Measurements from ENCODE around the gene TERT.

Gene TERT

DNA sequence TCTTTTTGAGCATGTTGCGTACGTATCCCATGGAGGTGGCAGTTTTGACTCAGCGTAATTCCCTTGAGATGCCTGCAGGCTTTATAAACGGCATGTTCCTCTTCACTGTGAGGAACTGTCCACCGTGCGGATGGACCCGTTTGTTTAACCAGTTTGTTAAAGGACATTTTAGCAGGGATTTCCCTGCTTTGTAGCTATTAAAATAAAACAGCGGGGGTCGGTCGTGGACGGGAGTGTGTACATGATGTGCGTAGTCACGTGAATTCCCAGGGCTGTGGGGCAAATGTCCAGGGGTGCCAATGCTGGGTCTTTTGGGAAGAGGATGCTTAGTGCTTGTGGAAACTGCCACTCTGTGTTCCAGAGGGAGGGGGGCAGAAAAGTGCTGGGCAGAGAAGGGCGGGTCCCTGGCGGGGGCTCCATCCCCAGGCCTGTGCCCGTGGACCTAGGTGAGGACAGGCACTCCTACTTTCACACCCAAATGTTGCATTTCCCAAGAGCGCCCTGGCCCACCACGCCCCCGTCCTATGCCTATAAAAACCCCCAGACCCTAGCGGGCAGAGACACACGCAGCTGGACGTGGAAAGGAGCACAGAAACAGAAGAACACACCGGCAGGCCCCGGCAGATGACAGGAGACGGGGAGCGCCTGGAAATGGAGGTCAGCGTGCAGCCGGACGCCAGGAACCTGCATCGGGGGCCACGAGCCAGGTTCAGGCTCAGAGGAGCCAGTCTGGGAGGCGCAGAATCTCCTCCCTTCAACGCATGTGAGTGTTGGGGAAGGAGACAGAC lies 4.0 kb upstream of the TERT start:
- H3K36me3 ChIP-seq, result no peaks in the 10 kb centered on the region
- no peaks in the 10 kb centered on the region for H3K27me3 ChIP-seq (ENCODE audit: insufficient read depth, low read depth, severe bottlenecking)
- no peak overlapping the region for H3K27ac ChIP-seq
- peak; percentile 6 for DNase-seq
- H3K4me3 ChIP-seq (ENCODE audit: low read depth, low read length), result no peak overlapping the region
- H3K9me3 ChIP-seq (ENCODE audit: severe bottlenecking), result peaks cover 16% of the 10 kb centered on the region
- TF ChIP-seq, protein P1, sequence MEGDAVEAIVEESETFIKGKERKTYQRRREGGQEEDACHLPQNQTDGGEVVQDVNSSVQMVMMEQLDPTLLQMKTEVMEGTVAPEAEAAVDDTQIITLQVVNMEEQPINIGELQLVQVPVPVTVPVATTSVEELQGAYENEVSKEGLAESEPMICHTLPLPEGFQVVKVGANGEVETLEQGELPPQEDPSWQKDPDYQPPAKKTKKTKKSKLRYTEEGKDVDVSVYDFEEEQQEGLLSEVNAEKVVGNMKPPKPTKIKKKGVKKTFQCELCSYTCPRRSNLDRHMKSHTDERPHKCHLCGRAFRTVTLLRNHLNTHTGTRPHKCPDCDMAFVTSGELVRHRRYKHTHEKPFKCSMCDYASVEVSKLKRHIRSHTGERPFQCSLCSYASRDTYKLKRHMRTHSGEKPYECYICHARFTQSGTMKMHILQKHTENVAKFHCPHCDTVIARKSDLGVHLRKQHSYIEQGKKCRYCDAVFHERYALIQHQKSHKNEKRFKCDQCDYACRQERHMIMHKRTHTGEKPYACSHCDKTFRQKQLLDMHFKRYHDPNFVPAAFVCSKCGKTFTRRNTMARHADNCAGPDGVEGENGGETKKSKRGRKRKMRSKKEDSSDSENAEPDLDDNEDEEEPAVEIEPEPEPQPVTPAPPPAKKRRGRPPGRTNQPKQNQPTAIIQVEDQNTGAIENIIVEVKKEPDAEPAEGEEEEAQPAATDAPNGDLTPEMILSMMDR (IDR thresholded peaks at IDR 0.05; ENCODE audit: low read depth, low read length), result no peak

DNA sequence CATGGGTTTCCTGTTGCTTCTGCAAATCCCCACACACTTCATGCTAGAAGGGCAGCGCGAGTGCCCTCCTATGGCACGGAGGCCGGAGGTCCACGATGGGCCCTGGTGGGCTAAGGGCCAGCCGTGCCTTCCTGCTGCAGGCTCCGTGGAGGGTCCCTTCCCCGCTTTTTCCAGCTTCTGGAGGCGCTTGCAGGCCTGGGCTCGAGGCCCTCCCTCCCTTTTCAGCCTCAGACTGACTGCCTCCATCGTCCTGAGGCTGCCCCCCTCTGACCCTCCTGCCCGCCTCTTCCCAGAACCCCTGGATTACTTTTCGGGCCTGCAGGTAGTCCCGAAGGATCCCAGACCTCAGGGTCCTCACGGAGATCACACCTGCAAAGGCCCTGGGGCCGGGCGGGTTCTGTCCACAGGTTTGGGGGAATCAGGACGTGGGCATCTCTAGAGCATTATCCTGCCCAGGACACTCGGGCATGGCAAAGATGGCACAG lies 3.2 kb upstream of the TERT start:
- Histone ChIP-seq H3K27me3 (ENCODE audit: insufficient read depth, low read depth, severe bottlenecking) (no peaks in the 10 kb centered on the region), H3K9me3 (ENCODE audit: severe bottlenecking) (peaks cover 14% of the 10 kb centered on the region), H3K27ac (no peak overlapping the region; the same call in 1 of the 2 replicates), H3K36me3 (no peaks in the 10 kb centered on the region), H3K4me3 (ENCODE audit: low read depth, low read length) (no peak overlapping the region)
- TF ChIP-seq, protein P1 (IDR thresholded peaks at IDR 0.05; ENCODE audit: low read depth, low read length), result no peak
- no peak for DNase-seq

DNA sequence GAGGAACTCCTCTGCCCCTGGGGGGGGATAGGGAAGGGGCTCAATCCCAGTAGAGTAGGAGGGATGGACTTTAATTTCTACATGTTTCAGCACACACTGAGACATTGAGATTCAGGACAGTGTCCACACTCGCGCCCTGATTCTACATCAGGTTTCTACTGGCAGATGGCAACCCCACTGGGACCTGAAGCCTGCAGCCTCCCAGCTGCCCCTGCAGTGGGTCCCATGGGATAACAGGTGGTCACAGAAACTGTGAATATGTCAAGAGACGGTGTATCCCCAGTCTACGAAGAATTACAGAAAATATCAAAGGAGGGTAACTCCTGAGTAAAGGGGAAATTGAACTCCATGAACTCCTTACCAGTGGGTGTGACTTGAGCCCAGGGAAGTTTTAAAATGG lies 2.4 kb upstream of the TERT start:
- no peaks in the 10 kb centered on the region for H3K27me3 ChIP-seq (ENCODE audit: insufficient read depth, low read depth, severe bottlenecking)
- peaks cover 14% of the 10 kb centered on the region for H3K9me3 ChIP-seq (ENCODE audit: severe bottlenecking)
- H3K36me3 ChIP-seq, result no peaks in the 10 kb centered on the region
- H3K4me3 ChIP-seq (ENCODE audit: low read depth, low read length), result no peak overlapping the region
- TF ChIP-seq, protein P1 (IDR thresholded peaks at IDR 0.05; ENCODE audit: low read depth, low read length), result no peak
- peak; percentile 62 for DNase-seq
- H3K27ac ChIP-seq, result peak overlapping the region; percentile 45

DNA sequence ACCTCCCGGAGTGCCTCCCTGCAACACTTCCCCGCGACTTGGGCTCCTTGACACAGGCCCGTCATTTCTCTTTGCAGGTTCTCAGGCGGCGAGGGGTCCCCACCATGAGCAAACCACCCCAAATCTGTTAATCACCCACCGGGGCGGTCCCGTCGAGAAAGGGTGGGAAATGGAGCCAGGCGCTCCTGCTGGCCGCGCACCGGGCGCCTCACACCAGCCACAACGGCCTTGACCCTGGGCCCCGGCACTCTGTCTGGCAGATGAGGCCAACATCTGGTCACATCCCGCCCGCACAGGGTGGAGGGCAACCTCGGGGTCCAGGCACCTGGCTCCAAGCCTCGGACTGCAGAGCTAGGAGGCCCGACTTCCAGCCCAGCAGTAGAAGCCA lies 776 bp upstream of the TERT start:
- Histone ChIP-seq H3K27ac (peak overlapping the region; percentile 45), H3K9me3 (ENCODE audit: severe bottlenecking) (peaks cover 14% of the 10 kb centered on the region), H3K4me3 (ENCODE audit: low read depth, low read length) (no peak overlapping the region), H3K36me3 (no peaks in the 10 kb centered on the region), H3K27me3 (ENCODE audit: insufficient read depth, low read depth, severe bottlenecking) (no peaks in the 10 kb centered on the region)
- TF ChIP-seq, protein P1 (IDR thresholded peaks at IDR 0.05; ENCODE audit: low read depth, low read length), result no peak
- DNase-seq, result peak; percentile 11

DNA sequence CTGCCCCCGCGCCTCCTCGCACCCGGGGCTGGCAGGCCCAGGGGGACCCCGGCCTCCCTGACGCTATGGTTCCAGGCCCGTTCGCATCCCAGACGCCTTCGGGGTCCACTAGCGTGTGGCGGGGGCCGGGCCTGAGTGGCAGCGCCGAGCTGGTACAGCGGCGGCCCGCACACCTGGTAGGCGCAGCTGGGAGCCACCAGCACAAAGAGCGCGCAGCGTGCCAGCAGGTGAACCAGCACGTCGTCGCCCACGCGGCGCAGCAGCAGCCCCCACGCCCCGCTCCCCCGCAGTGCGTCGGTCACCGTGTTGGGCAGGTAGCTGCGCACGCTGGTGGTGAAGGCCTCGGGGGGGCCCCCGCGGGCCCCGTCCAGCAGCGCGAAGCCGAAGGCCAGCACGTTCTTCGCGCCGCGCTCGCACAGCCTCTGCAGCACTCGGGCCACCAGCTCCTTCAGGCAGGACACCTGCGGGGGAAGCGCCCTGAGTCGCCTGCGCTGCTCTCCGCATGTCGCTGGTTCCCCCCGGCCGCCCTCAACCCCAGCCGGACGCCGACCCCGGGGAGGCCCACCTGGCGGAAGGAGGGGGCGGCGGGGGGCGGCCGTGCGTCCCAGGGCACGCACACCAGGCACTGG lies 548 bp downstream of the TERT start:
- no peak overlapping the region for H3K27ac ChIP-seq
- H3K4me3 ChIP-seq (ENCODE audit: low read depth, low read length), result no peak overlapping the region; the same call in 1 of the 2 replicates

More for the DNA sequence above, 548 bp downstream of the TERT start:
- Histone ChIP-seq H3K27me3 (ENCODE audit: insufficient read depth, low read depth, severe bottlenecking) (no peaks in the 10 kb centered on the region), H3K9me3 (ENCODE audit: severe bottlenecking) (peaks cover 14% of the 10 kb centered on the region), H3K36me3 (no peaks in the 10 kb centered on the region)
- TF ChIP-seq, protein P1 (IDR thresholded peaks at IDR 0.05; ENCODE audit: low read depth, low read length), result no peak
- peak; percentile 11 for DNase-seq
